Esophagus muscularis mucosa (tissue), 3 donors: ENCODE results near the gene KLHL24.

Source experiments
- CTCF ChIP-seq, 3 experiments: fragments of 200-600 bp in 2 of 3; fragments of 450-650 bp in 1 of 3; sonication (generic) in 2 of 3; IDR thresholded peaks; one replicate each; pipeline ENCODE4 v1.5.1; 2017 to 2019; ENCODE audit warnings: antibody characterized with exemption in 3 of 3, mild to moderate bottlenecking in 2 of 3, moderate library complexity in 1 of 3
- POLR2A ChIP-seq: fragments of 450-650 bp; IDR thresholded peaks from one replicate; pipeline ENCODE4 v1.6.1; 2017; ENCODE audit warnings: antibody characterized with exemption, moderate library complexity, mild to moderate bottlenecking, low read depth
- POLR2AphosphoS5 ChIP-seq, 2 donors: sonication (generic); formaldehyde crosslinking; IDR thresholded peaks; one replicate each; pipeline ENCODE4 v1.6.1; 2017; ENCODE audit warnings: antibody characterized with exemption in 2 of 2

- TF ChIP-seq CTCF (IDR thresholded peaks at IDR 0.05) = no peak
- TF ChIP-seq POLR2AphosphoS5 (IDR thresholded peaks at IDR 0.05) = no peak
- TF ChIP-seq POLR2A = no peak
These were observed 82.6 kb downstream of the KLHL24 start for GRCh38 chr3:183718012-183718411.
